GM18505 (cell line): ENCODE results near the gene ALG12.

Source experiments
- ATAC-seq: cut with Tn5 transposase; IDR thresholded peaks from one replicate; pipeline ENCODE4 v1.9.1; 2021; ENCODE audit not compliant: unreplicated experiment
- POLR2A ChIP-seq: IDR thresholded peaks from 4 replicates; pipeline ENCODE4 v1.6.1; 2011; ENCODE audit warnings: borderline replicate concordance; ENCODE audit not compliant: insufficient read depth, insufficient read length; ENCODE audit errors: extremely low read depth

Gene ALG12

GRCh38 chr22:49954354-49954753 lies 36.1 kb upstream of the ALG12 start:
- ATAC-seq = no peak
- TF ChIP-seq POLR2A = no peak

GRCh38 chr22:49953680-49954344 lies 35.6 kb upstream of the ALG12 start:
- no peak for ATAC-seq
- TF ChIP-seq POLR2A = no peak

GRCh38 chr22:49953027-49953679 lies 34.9 kb upstream of the ALG12 start:
- ATAC-seq = no peak
- no peak for TF ChIP-seq POLR2A

GRCh38 chr22:49951986-49952896 lies 34.0 kb upstream of the ALG12 start:
- ATAC-seq = no peak
- no peak for TF ChIP-seq POLR2A

- ATAC-seq = no peak
- no peak for TF ChIP-seq POLR2A
These were observed 33.4 kb upstream of the ALG12 start for GRCh38 chr22:49951678-49951985.

DNA sequence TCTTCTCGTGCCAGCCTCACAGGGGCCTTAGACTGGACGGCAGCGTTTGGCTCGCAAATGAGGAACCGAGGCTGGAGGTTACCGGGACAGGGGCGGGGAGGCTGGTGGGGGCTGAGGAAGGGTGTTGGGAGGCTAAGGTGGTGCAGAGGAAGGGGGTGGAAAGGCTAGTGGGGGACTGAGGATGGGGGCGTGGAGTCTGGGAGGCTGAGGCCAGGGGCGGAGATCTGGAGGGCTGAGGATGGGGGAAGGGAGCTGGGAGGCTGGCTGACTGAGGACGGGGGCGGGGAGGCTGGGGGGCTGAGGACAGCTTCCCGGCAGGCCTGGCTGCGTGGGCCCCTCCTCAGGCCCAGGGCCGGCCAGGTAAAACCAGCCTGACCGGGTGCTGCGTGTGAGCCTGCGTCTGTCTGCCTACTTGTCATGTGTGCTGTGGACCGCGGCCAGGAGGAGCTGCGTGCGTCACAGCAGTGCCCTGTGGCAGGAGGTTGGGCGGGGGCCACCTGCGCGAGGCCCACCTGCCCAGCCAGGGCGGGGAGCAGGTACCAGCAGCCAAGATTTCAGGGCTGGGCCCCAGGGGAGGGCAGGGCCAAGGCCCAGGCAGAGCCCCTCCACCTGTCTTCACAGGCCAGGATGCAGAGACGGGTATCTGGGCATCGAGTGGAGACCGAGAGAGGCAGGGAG lies 32.9 kb upstream of the ALG12 start:
- no peak for TF ChIP-seq POLR2A
- ATAC-seq = no peak

DNA sequence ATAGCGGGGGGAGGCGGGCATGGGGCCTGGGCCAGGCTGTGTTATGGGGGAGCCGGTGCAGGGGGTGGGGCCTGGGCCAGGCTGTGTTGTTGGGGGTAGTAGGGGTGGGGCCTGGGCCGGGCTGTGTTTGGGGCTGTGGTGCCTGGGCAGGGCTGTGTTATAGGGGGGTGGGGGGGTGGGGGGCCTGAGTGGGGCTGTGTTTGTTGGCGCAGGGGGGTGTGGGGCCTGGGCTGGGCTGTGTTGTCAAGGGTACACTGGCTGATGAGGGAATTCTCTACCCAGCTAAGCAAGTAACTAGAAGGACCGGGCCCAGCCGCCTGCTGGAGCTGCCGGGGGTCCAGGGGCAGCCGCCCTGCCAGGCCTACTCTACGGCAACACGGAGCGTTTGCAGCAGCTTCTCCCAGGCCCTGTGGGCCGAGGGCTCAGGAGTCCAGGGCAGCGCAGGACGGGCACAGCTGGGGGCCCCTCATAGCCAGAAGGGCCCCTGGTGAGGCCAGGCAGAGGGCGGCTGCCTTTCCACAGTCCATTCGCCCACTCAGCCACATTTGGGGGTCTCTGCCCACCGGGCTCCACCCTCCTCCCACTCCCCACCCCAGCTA lies 32.3 kb upstream of the ALG12 start:
- no peak for ATAC-seq
- no peak for TF ChIP-seq POLR2A

DNA sequence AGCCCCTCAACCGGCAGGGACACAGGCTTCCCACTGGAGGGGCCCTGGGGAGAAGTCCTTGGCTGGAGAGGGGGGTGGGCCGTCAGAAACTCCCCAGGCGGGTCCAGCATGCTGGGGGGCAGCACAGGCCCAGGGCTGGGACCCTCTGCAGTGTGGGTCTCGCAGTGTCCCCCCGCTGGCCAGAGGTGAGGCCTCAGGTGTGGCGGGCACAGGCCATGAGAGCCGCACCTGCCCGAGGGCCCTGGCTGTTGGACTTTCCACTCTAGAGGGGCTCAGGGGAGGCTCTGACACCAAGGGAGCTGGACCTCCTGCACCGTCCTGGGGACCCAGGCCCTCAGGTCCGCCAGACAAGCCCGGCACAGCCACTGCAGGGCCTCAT lies 31.7 kb upstream of the ALG12 start:
- TF ChIP-seq POLR2A = no peak
- ATAC-seq = no peak

GRCh38 chr22:49948958-49949913 lies 31.0 kb upstream of the ALG12 start:
- no peak for TF ChIP-seq POLR2A
- ATAC-seq = no peak

- no peak for ATAC-seq
- no peak for TF ChIP-seq POLR2A
These were observed 30.1 kb upstream of the ALG12 start for GRCh38 chr22:49948116-49948957.

DNA sequence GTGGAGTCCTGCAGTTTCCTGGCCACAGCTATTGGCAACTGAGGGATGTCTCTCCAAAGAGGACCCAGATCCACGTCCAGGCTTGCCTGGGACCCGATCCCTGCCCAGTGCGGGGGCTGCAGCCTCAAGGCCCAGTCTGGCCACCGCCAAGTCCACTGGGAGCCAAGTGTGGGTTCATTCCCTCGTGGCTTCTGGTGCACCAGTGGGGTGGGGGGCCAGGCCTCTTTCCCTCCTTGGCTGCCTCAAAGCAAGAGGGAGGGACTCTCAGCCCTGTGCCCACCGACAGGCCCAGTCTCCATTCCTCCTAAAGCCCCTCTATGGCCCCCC lies 29.0 kb upstream of the ALG12 start:
- no peak for ATAC-seq
- no peak for TF ChIP-seq POLR2A
